PFSK-1 (cell line): Measurements from ENCODE around the gene TFCP2L1.

ENCODE experiments used
- FOXP2 ChIP-seq: optimal IDR thresholded peaks from 2 replicates; pipeline ENCODE3; 2011; ENCODE audit warnings: borderline replicate concordance, control low read depth, inconsistent platforms; ENCODE audit not compliant: insufficient read depth; ENCODE audit errors: extremely low read length, extremely low read depth
- POLR2AphosphoS5 ChIP-seq: IDR thresholded peaks from 2 replicates; pipeline ENCODE4 v1.6.1; 2012; ENCODE audit warnings: low read depth, mild to moderate bottlenecking, control low read depth, low read length, moderate library complexity
- SIN3A ChIP-seq: IDR thresholded peaks from 2 replicates; pipeline ENCODE4 v1.6.1; 2012; ENCODE audit warnings: mild to moderate bottlenecking, low read length, moderate library complexity, borderline replicate concordance; ENCODE audit not compliant: insufficient read depth
- TAF1 ChIP-seq: IDR thresholded peaks from 2 replicates; pipeline ENCODE4 v1.6.1; 2012; ENCODE audit warnings: low read length, control low read depth, borderline replicate concordance; ENCODE audit not compliant: insufficient read depth
- TF ChIP-seq, protein P1 (sequence below), 2 experiments: IDR thresholded peaks; 2 replicates each; pipeline versions ENCODE4 v1.6.1 to v1.8.0; 2011 to 2012; ENCODE audit warnings: low read depth in 2 of 2, low read length in 2 of 2, control low read depth in 1 of 2, inconsistent platforms in 1 of 2, mild to moderate bottlenecking in 1 of 2, moderate library complexity in 1 of 2; ENCODE audit not compliant: insufficient read depth in 1 of 2

The TFCP2L1 gene

DNA sequence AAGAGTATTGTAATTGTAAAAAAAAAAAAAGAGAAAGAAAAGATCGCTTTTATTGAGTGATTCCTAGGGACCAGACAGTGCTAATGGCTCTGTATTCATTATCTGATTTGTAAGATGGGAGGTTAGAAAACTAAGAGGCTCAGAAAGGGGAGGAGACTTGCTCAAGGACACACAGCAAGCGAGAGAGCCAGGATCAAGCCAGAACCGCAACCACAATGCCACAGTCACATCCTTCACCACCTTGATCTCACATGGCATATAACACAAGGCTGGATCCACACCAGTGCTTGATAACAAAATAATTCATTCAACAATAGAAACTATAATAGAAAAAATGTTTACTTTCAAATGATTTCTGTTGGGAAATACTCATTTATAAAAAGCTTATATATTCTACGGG, 37.5 kb downstream of the TFCP2L1 start:
- no peak for TF ChIP-seq FOXP2
- no peak for TF ChIP-seq SIN3A
- TF ChIP-seq, protein P1, sequence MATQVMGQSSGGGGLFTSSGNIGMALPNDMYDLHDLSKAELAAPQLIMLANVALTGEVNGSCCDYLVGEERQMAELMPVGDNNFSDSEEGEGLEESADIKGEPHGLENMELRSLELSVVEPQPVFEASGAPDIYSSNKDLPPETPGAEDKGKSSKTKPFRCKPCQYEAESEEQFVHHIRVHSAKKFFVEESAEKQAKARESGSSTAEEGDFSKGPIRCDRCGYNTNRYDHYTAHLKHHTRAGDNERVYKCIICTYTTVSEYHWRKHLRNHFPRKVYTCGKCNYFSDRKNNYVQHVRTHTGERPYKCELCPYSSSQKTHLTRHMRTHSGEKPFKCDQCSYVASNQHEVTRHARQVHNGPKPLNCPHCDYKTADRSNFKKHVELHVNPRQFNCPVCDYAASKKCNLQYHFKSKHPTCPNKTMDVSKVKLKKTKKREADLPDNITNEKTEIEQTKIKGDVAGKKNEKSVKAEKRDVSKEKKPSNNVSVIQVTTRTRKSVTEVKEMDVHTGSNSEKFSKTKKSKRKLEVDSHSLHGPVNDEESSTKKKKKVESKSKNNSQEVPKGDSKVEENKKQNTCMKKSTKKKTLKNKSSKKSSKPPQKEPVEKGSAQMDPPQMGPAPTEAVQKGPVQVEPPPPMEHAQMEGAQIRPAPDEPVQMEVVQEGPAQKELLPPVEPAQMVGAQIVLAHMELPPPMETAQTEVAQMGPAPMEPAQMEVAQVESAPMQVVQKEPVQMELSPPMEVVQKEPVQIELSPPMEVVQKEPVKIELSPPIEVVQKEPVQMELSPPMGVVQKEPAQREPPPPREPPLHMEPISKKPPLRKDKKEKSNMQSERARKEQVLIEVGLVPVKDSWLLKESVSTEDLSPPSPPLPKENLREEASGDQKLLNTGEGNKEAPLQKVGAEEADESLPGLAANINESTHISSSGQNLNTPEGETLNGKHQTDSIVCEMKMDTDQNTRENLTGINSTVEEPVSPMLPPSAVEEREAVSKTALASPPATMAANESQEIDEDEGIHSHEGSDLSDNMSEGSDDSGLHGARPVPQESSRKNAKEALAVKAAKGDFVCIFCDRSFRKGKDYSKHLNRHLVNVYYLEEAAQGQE (IDR thresholded peaks at IDR 0.05; ENCODE audit: insufficient read depth in 1 of 2, low read depth in 2 of 2, low read length in 2 of 2), result no peak
- no peak for TF ChIP-seq POLR2AphosphoS5
- TF ChIP-seq TAF1, result no peak

DNA sequence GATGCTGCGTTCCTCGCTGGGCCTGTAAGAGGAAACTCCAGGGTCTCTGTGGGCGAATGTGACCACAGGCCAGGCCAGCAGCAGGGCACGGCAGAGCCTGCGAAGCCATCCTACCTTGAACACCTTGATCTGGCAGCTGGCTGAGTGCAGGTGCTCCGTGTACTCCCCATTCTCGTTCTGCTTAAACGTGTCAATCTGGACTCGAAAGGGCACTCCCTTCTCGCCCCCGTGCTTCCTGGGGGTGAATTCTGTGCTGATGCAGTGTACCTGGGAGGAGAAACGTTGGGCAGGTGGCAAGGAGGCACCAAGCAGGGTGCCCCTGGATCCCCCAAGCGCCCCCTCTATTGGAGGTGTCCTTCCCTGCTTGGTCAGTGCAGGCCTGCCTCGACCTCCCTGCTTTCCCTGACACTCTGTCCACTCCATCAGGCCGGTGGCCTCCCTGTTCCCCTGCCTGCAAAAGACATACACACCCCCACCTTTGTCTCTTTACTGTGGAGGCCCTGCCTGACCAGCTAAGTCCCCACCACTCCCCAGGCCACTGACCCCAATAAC, 38.2 kb downstream of the TFCP2L1 start:
- TF ChIP-seq FOXP2 (no peak), SIN3A (no peak), POLR2AphosphoS5 (no peak), TAF1 (no peak)
- TF ChIP-seq, protein P1 (IDR thresholded peaks at IDR 0.05; ENCODE audit: insufficient read depth in 1 of 2, low read depth in 2 of 2, low read length in 2 of 2), result no peak

DNA sequence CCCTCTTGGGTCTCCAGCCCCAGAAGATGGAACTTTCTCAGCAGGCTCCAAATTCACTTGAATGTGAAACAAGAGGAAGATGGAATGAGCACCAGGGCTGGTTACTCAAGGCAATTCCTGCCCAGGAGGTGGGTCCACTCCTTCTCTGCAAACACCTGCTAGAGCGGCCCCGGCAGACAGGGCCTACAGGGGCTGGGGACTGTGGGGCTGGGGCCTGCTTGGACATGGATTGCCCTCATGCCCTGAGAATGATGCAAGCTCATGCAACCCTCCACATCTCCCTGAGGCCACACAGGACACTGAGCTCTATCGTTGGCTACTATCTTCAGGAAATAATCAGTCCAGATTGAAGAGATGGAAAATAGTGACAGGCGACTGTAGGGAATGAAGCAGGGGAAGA, 39.1 kb downstream of the TFCP2L1 start:
- TF ChIP-seq, protein P1 (IDR thresholded peaks at IDR 0.05; ENCODE audit: insufficient read depth in 1 of 2, low read depth in 2 of 2, low read length in 2 of 2), result no peak

DNA sequence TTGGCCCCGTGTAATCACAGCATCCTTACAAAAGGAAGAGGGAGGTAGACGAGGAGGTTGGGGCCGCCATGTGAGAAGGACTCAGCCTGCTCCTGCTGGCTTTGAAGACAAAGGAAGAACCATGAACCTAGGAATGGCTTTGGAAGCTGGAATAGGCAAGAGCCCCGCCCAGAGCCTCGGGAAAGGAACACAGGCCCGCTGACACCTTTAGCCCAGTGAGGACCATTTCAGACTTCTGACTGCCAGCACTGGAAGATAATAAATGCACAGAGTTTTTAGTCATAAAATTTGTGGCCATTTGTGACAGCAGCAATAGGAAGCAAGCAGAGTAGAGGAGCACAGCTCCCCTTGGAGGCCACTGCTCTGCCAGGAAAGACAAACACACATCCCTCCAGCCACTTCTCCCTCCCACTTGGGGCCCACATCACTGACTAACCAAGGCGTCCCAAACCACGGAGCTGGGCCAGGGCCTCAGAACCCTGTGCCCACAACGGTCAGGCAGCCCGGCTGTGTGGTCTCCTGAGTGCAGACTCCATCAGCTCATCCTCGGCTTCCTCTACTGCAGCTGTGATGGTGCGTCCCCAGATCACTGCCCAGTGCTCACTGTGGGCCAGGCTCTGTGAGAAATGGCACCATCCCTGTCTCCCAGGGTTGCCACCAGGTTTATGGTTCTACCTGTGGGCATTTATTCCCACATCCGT, 39.7 kb downstream of the TFCP2L1 start:
- TF ChIP-seq, protein P1 (IDR thresholded peaks at IDR 0.05; ENCODE audit: insufficient read depth in 1 of 2, low read depth in 2 of 2, low read length in 2 of 2), result no peak
- no peak for TF ChIP-seq FOXP2
- TF ChIP-seq SIN3A, result no peak
- TF ChIP-seq TAF1, result no peak
- no peak for TF ChIP-seq POLR2AphosphoS5

DNA sequence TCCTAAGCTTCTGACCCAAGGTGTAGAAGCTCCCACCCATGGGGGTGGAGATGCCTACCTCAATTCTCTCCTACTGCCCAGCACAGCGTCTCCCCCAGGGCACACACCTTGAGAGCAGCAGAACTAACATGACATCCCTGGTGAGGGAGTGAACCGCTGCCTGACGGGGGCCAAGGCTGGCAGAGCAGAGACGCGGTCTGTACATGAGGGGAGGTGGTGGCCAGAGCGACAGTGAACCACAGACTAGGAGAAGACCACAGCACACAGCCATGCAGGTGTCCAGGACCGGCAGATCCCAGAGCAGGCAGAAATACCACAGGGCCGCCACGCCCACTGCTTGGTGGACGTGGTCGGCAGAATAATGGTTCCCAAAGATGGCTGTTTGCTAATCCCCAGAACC, 40.4 kb downstream of the TFCP2L1 start:
- TF ChIP-seq, protein P1 (IDR thresholded peaks at IDR 0.05; ENCODE audit: insufficient read depth in 1 of 2, low read depth in 2 of 2, low read length in 2 of 2), result no peak
- TF ChIP-seq TAF1 (no peak), POLR2AphosphoS5 (no peak), FOXP2 (no peak), SIN3A (no peak)
